HEK293 (cell line): ENCODE data around the gene C20orf173.

ENCODE experiments used
- CTCF ChIA-PET: fragments of 350-600 bp; formaldehyde crosslinking; extraction: SDS; loops from one replicate; lab custom pipeline; 2021; ENCODE audit warnings: antibody characterized with exemption; lab: Yijun Ruan, JAX
- POLR2A ChIA-PET: fragments of 300-600 bp; formaldehyde crosslinking; extraction: SDS; loops from one replicate; lab custom pipeline; 2020; ENCODE audit warnings: antibody characterized with exemption, inconsistent platforms; lab: Yijun Ruan, JAX
- H3K27ac ChIP-seq: fragments of 200-500 bp; sonication (Bioruptor generic); 2 replicates; pipeline ENCODE4 v1.5.1; 2014; ENCODE audit warnings: low read depth, low read length, control low read depth, inconsistent platforms; ENCODE audit errors: extremely low read depth
- H3K36me3 ChIP-seq, 2 experiments: fragments of 200-500 bp in 1 of 2; sonication (Bioruptor generic) in 1 of 2; 1 replicate in 1 of 2; 2 replicates in 1 of 2; pipeline ENCODE4 v1.5.1; 2014 to 2017; ENCODE audit warnings: inconsistent platforms in 2 of 2, low read length in 2 of 2; ENCODE audit not compliant: control insufficient read depth in 2 of 2, insufficient read depth in 1 of 2
- H3K4me1 ChIP-seq: fragments of 200-500 bp; sonication (Bioruptor generic); 2 replicates; pipeline ENCODE4 v1.5.1; 2014; ENCODE audit warnings: mild to moderate bottlenecking, low read length, inconsistent platforms; ENCODE audit not compliant: control insufficient read depth, insufficient read depth
- H3K4me3 ChIP-seq: 2 replicates; pipeline ENCODE4 v1.5.1; 2011; ENCODE audit warnings: low read depth, mild to moderate bottlenecking, control low read depth, low read length, moderate library complexity
- H3K9me3 ChIP-seq: fragments of 200-500 bp; sonication (Bioruptor generic); 2 replicates; pipeline ENCODE4 v1.5.1; 2014; ENCODE audit warnings: low read depth, low read length, inconsistent platforms; ENCODE audit not compliant: control insufficient read depth, insufficient read depth
- OSR2 ChIP-seq: fragments of 450-650 bp; formaldehyde crosslinking; IDR thresholded peaks from 2 replicates; pipeline ENCODE4 v1.5.1; 2016; ENCODE audit warnings: missing biosample characterization, missing genetic modification characterization
- ZFP37 ChIP-seq: fragments of 450-650 bp; formaldehyde crosslinking; IDR thresholded peaks from 2 replicates; pipeline ENCODE4 v1.5.1; 2016; ENCODE audit warnings: missing biosample characterization, missing genetic modification characterization
- ZNF114 ChIP-seq: fragments of 450-650 bp; formaldehyde crosslinking; IDR thresholded peaks from 2 replicates; pipeline ENCODE4 v1.5.0; 2017; ENCODE audit warnings: missing biosample characterization, missing genetic modification characterization
- ZNF211 ChIP-seq: fragments of 450-650 bp; formaldehyde crosslinking; IDR thresholded peaks from 2 replicates; pipeline ENCODE4 v1.5.1; 2016; ENCODE audit warnings: low read depth, missing biosample characterization, missing genetic modification characterization
- ZNF221 ChIP-seq: fragments of 450-650 bp; formaldehyde crosslinking; IDR thresholded peaks from 2 replicates; pipeline ENCODE4 v1.5.1; 2017; ENCODE audit warnings: missing biosample characterization, missing genetic modification characterization, borderline replicate concordance
- ZNF423 ChIP-seq: fragments of 450-650 bp; formaldehyde crosslinking; IDR thresholded peaks from 2 replicates; pipeline ENCODE4 v1.5.1; 2016; ENCODE audit warnings: missing biosample characterization, missing genetic modification characterization
- ZNF48 ChIP-seq: fragments of 450-650 bp; formaldehyde crosslinking; IDR thresholded peaks from 2 replicates; pipeline ENCODE4 v1.5.1; 2016; ENCODE audit warnings: missing biosample characterization, missing genetic modification characterization
- ZNF510 ChIP-seq: fragments of 450-650 bp; formaldehyde crosslinking; IDR thresholded peaks from 2 replicates; pipeline ENCODE4 v1.5.1; 2018; ENCODE audit warnings: mild to moderate bottlenecking, missing genetic modification characterization, missing biosample characterization; ENCODE audit not compliant: insufficient replicate concordance
- ZNF555 ChIP-seq: fragments of 450-650 bp; formaldehyde crosslinking; conservative IDR thresholded peaks from 2 replicates; pipeline ENCODE4 v1.5.1; 2017; ENCODE audit warnings: missing biosample characterization, mild to moderate bottlenecking, missing genetic modification characterization, inconsistent platforms
- ZNF654 ChIP-seq: fragments of 450-650 bp; formaldehyde crosslinking; IDR thresholded peaks from 2 replicates; pipeline ENCODE4 v1.5.1; 2016; ENCODE audit warnings: low read depth, missing biosample characterization, missing genetic modification characterization
- TF ChIP-seq, protein P1 (sequence below): fragments of 450-650 bp; formaldehyde crosslinking; IDR thresholded peaks from 2 replicates; pipeline ENCODE4 v1.5.1; 2016; ENCODE audit warnings: missing biosample characterization, missing genetic modification characterization
- TF ChIP-seq, protein P2 (sequence below): fragments of 450-650 bp; formaldehyde crosslinking; IDR thresholded peaks from 2 replicates; pipeline ENCODE4 v1.5.1; 2016; ENCODE audit warnings: missing biosample characterization, missing genetic modification characterization, borderline replicate concordance
- TF ChIP-seq, protein P3 (sequence below): fragments of 450-650 bp; formaldehyde crosslinking; IDR thresholded peaks from 2 replicates; pipeline ENCODE4 v1.5.1; 2016; ENCODE audit warnings: missing biosample characterization, missing genetic modification characterization
- TF ChIP-seq, protein P4 (sequence below): fragments of 450-650 bp; formaldehyde crosslinking; IDR thresholded peaks from 2 replicates; pipeline ENCODE4 v1.5.1; 2016; ENCODE audit warnings: missing biosample characterization, missing genetic modification characterization, low read depth
- TF ChIP-seq, protein P5 (sequence below): fragments of 450-650 bp; formaldehyde crosslinking; IDR thresholded peaks from 2 replicates; pipeline ENCODE4 v1.5.1; 2016; ENCODE audit warnings: missing biosample characterization, missing genetic modification characterization
- TF ChIP-seq, protein P6 (sequence below): fragments of 450-650 bp; formaldehyde crosslinking; IDR thresholded peaks from 2 replicates; pipeline ENCODE4 v1.5.1; 2017; ENCODE audit warnings: missing biosample characterization, missing genetic modification characterization

Gene C20orf173

DNA sequence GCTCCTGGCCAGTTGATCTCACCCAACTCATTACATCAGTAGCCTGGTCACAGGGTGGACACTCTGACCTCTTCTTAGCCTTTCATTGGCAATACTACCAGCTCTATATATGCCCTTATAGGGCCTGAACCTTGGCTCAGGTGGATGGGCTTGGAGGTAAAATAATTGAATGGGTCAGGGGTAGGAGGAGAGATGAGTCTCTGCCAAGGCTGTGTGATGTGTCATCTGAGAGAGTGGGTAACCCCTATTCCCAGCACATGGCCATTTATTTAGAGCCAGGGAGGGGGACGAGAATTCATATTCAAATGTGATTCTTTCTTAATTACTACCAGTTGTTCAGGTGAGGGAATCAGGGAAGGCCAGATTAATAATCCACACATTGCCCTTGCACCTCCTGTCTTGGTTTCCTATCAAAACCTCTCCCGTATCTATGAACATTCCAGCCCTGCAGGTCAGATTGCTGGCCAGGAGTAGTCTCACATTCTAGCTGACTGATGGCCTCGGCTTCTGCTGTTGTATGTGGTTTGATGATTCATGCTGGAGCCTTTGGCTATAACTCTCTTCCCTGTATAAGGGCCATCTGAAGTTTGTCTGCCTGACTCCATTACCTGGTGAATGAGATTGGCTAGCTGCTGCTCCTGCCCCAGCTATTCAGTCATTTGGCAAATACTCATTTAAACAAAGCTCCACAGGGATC is 13.4 kb downstream of the C20orf173 start:
- Histone ChIP-seq H3K4me1 (no peaks in the 10 kb centered on the region), H3K9me3 (no peaks in the 10 kb centered on the region), H3K4me3 (no peak overlapping the region), H3K27ac (no peak overlapping the region), H3K36me3 (peaks cover 0 to 43% of the 10 kb centered on the region in 2 experiments; a peak in 2 of 3 replicates)
- POLR2A ChIA-PET: no interaction called here
- TF ChIP-seq, protein P1, sequence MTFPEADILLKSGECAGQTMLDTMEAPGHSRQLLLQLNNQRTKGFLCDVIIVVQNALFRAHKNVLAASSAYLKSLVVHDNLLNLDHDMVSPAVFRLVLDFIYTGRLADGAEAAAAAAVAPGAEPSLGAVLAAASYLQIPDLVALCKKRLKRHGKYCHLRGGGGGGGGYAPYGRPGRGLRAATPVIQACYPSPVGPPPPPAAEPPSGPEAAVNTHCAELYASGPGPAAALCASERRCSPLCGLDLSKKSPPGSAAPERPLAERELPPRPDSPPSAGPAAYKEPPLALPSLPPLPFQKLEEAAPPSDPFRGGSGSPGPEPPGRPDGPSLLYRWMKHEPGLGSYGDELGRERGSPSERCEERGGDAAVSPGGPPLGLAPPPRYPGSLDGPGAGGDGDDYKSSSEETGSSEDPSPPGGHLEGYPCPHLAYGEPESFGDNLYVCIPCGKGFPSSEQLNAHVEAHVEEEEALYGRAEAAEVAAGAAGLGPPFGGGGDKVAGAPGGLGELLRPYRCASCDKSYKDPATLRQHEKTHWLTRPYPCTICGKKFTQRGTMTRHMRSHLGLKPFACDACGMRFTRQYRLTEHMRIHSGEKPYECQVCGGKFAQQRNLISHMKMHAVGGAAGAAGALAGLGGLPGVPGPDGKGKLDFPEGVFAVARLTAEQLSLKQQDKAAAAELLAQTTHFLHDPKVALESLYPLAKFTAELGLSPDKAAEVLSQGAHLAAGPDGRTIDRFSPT: no peak
- TF ChIP-seq ZNF221 (tag by site-specific recombination): no peak
- no peak for TF ChIP-seq ZNF555 (tag by site-specific recombination)
- TF ChIP-seq ZNF114 (tag by site-specific recombination): no peak
- TF ChIP-seq ZNF654 (tag by site-specific recombination): no peak
- no peak for TF ChIP-seq OSR2 (tag by site-specific recombination)
- TF ChIP-seq ZFP37 (tag by site-specific recombination): no peak
- CTCF ChIA-PET: interaction anchor here (0.6 kb wide), 1 partner anchor 949 kb away, joined by 4 read pairs; no protein-coding TSS in a partner anchor

DNA sequence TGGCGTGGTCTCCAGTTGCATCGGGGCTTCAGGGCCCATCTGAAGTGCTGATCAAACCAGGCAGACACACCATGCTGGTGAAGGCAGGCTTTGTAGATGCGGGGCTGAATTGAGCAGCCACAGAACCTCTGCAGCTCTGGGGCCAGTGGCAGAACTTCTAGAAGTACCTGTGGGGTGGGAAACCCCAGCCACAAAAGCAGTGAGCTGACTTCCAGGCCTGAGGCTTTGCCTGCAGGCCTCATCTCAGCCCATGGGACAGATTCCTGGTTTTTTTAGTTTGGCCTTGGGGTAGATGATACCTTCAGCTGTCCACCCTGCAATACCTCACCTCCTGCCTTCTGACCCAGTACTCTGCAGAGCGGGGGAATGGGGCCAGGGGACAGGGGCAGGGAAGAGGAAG is 14.1 kb downstream of the C20orf173 start:
- CTCF ChIA-PET: no interaction called here
- Histone ChIP-seq H3K27ac (no peak overlapping the region), H3K4me3 (no peak overlapping the region), H3K9me3 (no peaks in the 10 kb centered on the region), H3K36me3 (peaks cover 5 to 51% of the 10 kb centered on the region in 2 experiments; a peak in 2 of 3 replicates), H3K4me1 (no peaks in the 10 kb centered on the region)
- no peak for TF ChIP-seq ZNF423 (tag by site-specific recombination)
- TF ChIP-seq ZNF48 (tag by site-specific recombination): no peak
- no peak for TF ChIP-seq ZNF510 (tag by site-specific recombination)
- TF ChIP-seq, protein P2, sequence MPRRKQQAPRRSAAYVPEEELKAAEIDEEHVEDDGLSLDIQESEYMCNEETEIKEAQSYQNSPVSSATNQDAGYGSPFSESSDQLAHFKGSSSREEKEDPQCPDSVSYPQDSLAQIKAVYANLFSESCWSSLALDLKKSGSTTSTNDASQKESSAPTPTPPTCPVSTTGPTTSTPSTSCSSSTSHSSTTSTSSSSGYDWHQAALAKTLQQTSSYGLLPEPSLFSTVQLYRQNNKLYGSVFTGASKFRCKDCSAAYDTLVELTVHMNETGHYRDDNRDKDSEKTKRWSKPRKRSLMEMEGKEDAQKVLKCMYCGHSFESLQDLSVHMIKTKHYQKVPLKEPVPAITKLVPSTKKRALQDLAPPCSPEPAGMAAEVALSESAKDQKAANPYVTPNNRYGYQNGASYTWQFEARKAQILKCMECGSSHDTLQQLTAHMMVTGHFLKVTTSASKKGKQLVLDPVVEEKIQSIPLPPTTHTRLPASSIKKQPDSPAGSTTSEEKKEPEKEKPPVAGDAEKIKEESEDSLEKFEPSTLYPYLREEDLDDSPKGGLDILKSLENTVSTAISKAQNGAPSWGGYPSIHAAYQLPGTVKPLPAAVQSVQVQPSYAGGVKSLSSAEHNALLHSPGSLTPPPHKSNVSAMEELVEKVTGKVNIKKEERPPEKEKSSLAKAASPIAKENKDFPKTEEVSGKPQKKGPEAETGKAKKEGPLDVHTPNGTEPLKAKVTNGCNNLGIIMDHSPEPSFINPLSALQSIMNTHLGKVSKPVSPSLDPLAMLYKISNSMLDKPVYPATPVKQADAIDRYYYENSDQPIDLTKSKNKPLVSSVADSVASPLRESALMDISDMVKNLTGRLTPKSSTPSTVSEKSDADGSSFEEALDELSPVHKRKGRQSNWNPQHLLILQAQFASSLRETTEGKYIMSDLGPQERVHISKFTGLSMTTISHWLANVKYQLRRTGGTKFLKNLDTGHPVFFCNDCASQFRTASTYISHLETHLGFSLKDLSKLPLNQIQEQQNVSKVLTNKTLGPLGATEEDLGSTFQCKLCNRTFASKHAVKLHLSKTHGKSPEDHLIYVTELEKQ (tag by site-specific recombination): no peak
- no peak for TF ChIP-seq ZNF211
- TF ChIP-seq, protein P3, sequence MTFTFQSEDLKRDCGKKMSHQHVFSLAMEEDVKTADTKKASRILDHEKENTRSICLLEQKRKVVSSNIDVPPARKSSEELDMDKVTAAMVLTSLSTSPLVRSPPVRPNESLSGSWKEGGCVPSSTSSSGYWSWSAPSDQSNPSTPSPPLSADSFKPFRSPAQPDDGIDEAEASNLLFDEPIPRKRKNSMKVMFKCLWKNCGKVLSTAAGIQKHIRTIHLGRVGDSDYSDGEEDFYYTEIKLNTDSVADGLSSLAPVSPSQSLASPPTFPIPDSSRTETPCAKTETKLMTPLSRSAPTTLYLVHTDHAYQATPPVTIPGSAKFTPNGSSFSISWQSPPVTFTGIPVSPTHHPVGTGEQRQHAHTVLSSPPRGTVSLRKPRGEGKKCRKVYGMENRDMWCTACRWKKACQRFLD (tag by site-specific recombination): no peak
- TF ChIP-seq, protein P4, sequence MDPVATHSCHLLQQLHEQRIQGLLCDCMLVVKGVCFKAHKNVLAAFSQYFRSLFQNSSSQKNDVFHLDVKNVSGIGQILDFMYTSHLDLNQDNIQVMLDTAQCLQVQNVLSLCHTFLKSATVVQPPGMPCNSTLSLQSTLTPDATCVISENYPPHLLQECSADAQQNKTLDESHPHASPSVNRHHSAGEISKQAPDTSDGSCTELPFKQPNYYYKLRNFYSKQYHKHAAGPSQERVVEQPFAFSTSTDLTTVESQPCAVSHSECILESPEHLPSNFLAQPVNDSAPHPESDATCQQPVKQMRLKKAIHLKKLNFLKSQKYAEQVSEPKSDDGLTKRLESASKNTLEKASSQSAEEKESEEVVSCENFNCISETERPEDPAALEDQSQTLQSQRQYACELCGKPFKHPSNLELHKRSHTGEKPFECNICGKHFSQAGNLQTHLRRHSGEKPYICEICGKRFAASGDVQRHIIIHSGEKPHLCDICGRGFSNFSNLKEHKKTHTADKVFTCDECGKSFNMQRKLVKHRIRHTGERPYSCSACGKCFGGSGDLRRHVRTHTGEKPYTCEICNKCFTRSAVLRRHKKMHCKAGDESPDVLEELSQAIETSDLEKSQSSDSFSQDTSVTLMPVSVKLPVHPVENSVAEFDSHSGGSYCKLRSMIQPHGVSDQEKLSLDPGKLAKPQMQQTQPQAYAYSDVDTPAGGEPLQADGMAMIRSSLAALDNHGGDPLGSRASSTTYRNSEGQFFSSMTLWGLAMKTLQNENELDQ (tag by site-specific recombination): no peak
- TF ChIP-seq, protein P5, sequence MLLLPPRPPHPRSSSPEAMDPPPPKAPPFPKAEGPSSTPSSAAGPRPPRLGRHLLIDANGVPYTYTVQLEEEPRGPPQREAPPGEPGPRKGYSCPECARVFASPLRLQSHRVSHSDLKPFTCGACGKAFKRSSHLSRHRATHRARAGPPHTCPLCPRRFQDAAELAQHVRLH (tag by site-specific recombination): no peak
- TF ChIP-seq, protein P6, sequence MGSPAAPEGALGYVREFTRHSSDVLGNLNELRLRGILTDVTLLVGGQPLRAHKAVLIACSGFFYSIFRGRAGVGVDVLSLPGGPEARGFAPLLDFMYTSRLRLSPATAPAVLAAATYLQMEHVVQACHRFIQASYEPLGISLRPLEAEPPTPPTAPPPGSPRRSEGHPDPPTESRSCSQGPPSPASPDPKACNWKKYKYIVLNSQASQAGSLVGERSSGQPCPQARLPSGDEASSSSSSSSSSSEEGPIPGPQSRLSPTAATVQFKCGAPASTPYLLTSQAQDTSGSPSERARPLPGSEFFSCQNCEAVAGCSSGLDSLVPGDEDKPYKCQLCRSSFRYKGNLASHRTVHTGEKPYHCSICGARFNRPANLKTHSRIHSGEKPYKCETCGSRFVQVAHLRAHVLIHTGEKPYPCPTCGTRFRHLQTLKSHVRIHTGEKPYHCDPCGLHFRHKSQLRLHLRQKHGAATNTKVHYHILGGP: no peak
- POLR2A ChIA-PET: no interaction called here
